ENCODE measurements around the gene ZSCAN20.
A peak's percentile ranks its signal among the peaks of the same experiment; 100 is the strongest.

Gene ZSCAN20

GRCh38 chr1:33443705-33444180, 28.7 kb upstream of the ZSCAN20 start:
- DNase-seq (ENCODE audit: low read depth in 2 of 2): no peak

GRCh38 chr1:33445108-33445507, 27.3 kb upstream of the ZSCAN20 start:
- no peak for DNase-seq (ENCODE audit: low read depth in 2 of 2)

GRCh38 chr1:33446590-33446989, 25.9 kb upstream of the ZSCAN20 start:
- DNase-seq (ENCODE audit: low read depth in 2 of 2): no peak

- DNase-seq (ENCODE audit: low read depth in 2 of 2): no peak
These were observed 17.7 kb upstream of the ZSCAN20 start for GRCh38 chr1:33454646-33455282.

GRCh38 chr1:33455539-33456501, 16.6 kb upstream of the ZSCAN20 start:
- no peak for DNase-seq (ENCODE audit: low read depth in 2 of 2)

GRCh38 chr1:33456502-33456886, 16.0 kb upstream of the ZSCAN20 start:
- no peak for DNase-seq (ENCODE audit: low read depth in 2 of 2)

- DNase-seq (ENCODE audit: low read depth in 2 of 2): no peak
These were observed 12.8 kb upstream of the ZSCAN20 start for GRCh38 chr1:33459691-33460090.

GRCh38 chr1:33460144-33460543, 12.3 kb upstream of the ZSCAN20 start:
- DNase-seq (ENCODE audit: low read depth in 2 of 2): no peak

- no peak for DNase-seq (ENCODE audit: low read depth in 2 of 2)
These were observed 11.4 kb upstream of the ZSCAN20 start for GRCh38 chr1:33460947-33461629.

- DNase-seq (ENCODE audit: low read depth in 2 of 2): no peak
These were observed 9.9 kb upstream of the ZSCAN20 start for GRCh38 chr1:33462405-33463164.

GRCh38 chr1:33464552-33464951, 7.9 kb upstream of the ZSCAN20 start:
- no peak for DNase-seq (ENCODE audit: low read depth in 2 of 2)

- DNase-seq (ENCODE audit: low read depth in 2 of 2): no peak
These were observed 7.1 kb upstream of the ZSCAN20 start for GRCh38 chr1:33465316-33465715.

- no peak for DNase-seq (ENCODE audit: low read depth in 2 of 2)
These were observed 6.3 kb upstream of the ZSCAN20 start for GRCh38 chr1:33466159-33466558.

- DNase-seq (ENCODE audit: low read depth in 2 of 2): no peak
These were observed 4.4 kb upstream of the ZSCAN20 start for GRCh38 chr1:33468011-33468410.

GRCh38 chr1:33468531-33468930, 3.9 kb upstream of the ZSCAN20 start:
- no peak for DNase-seq (ENCODE audit: low read depth in 2 of 2)

- DNase-seq (ENCODE audit: low read depth in 2 of 2): no peak
These were observed 3.5 kb upstream of the ZSCAN20 start for GRCh38 chr1:33468967-33469366.

GRCh38 chr1:33469691-33470090, 2.8 kb upstream of the ZSCAN20 start:
- DNase-seq (ENCODE audit: low read depth in 2 of 2): no peak

GRCh38 chr1:33470495-33471012, 1.9 kb upstream of the ZSCAN20 start:
- DNase-seq (ENCODE audit: low read depth in 2 of 2): peak; percentile 15 to 32

- DNase-seq (ENCODE audit: low read depth in 2 of 2): no peak
These were observed 1.0 kb upstream of the ZSCAN20 start for GRCh38 chr1:33471416-33471815.

GRCh38 chr1:33473900-33474299, 1.5 kb downstream of the ZSCAN20 start:
- DNase-seq (ENCODE audit: low read depth in 2 of 2): no peak

GRCh38 chr1:33477451-33477850, 5.0 kb downstream of the ZSCAN20 start:
- DNase-seq (ENCODE audit: low read depth in 2 of 2): no peak

All from stimulated activated CD8-positive, alpha-beta memory T cell treated with anti-CD3 and anti-CD28 coated beads, Interleukin-2, amount 100 ng/mL, for 48 hours (primary cell).